ENCODE results near the gene FUT3.

The FUT3 gene

GRCh38 chr19:5801796-5802619 lies 49.2 kb downstream of the FUT3 start:
- DNase-seq (ENCODE audit: low read depth in 2 of 2), result no peak

- DNase-seq (ENCODE audit: low read depth in 2 of 2), result no peak
These were observed 50.6 kb downstream of the FUT3 start for GRCh38 chr19:5800361-5801270.

- no peak for DNase-seq (ENCODE audit: low read depth in 2 of 2)
These were observed 51.7 kb downstream of the FUT3 start for GRCh38 chr19:5799247-5800241.

GRCh38 chr19:5798244-5798643 lies 53.0 kb downstream of the FUT3 start:
- DNase-seq (ENCODE audit: low read depth in 2 of 2), result no peak

GRCh38 chr19:5795382-5795919 lies 55.8 kb downstream of the FUT3 start:
- DNase-seq (ENCODE audit: low read depth in 2 of 2), result no peak

GRCh38 chr19:5793188-5793587 lies 58.1 kb downstream of the FUT3 start:
- DNase-seq (ENCODE audit: low read depth in 2 of 2), result no peak

Data from stimulated activated CD8-positive, alpha-beta memory T cell treated with anti-CD3 and anti-CD28 coated beads, Interleukin-15, amount 100 ng/mL, for 48 hours (primary cell).